Measurements from ENCODE around the gene TMEM255B. TPM values are rescaled to one million over a fixed set of nuclear protein-coding genes. Genes with fewer than 3 reads are reported as not detected.

Gene TMEM255B
- total and polyA plus RNA-seq, 9 donors, result 0.60 to 18.6 (median 7.9) TPM

GRCh38 chr13:113770937-113771336 is 11.9 kb downstream of the TMEM255B start:
- WGBS, 3 donors, result 89 to 95% (median 92%) methylated on average over 5 of the region's 5 CpGs
- peak in 1 of 5 donors; percentile 3 for DNase-seq
- Histone ChIP-seq H3K4me1 (ENCODE audit: insufficient read depth) (no peaks in the 10 kb centered on the region), H3K36me3 (no peaks in the 10 kb centered on the region), H3K4me3 (no peak overlapping the region), H3K27ac (no peak overlapping the region), H3K9me3 (no peaks in the 10 kb centered on the region), H3K27me3 (no peaks in the 10 kb centered on the region)
- intact Hi-C loops (cut with DNase I), result no loop called here
- TF ChIP-seq CTCF (IDR thresholded peaks at IDR 0.05) (no peak), POLR2A (IDR thresholded peaks at IDR 0.05) (no peak), EP300 (IDR thresholded peaks at IDR 0.05) (no peak)

GRCh38 chr13:113771709-113772331 is 12.8 kb downstream of the TMEM255B start:
- DNase-seq, result no peak
- TF ChIP-seq POLR2A (IDR thresholded peaks at IDR 0.05), result no peak
- no peak for TF ChIP-seq CTCF (IDR thresholded peaks at IDR 0.05)
- TF ChIP-seq EP300 (IDR thresholded peaks at IDR 0.05), result no peak
- Histone ChIP-seq H3K27ac (no peak overlapping the region), H3K9me3 (no peaks in the 10 kb centered on the region), H3K36me3 (no peaks in the 10 kb centered on the region), H3K4me1 (ENCODE audit: insufficient read depth) (no peaks in the 10 kb centered on the region), H3K27me3 (no peaks in the 10 kb centered on the region), H3K4me3 (no peak overlapping the region)
- WGBS, 3 donors, result 68 to 80% (median 77%) methylated on average over 4 of the region's 4 CpGs
- intact Hi-C loops (cut with DNase I), result no loop called here

- no peak overlapping the region for H3K4me3 ChIP-seq
- H3K9me3 ChIP-seq, result no peaks in the 10 kb centered on the region
- WGBS, 3 donors, result 76 to 85% (median 82%) methylated on average over 9 of the region's 9 CpGs
- no peaks in the 10 kb centered on the region for H3K27me3 ChIP-seq
- H3K27ac ChIP-seq, result no peak overlapping the region
- intact Hi-C loops (cut with DNase I), result no loop called here
- no peaks in the 10 kb centered on the region for H3K36me3 ChIP-seq
- no peaks in the 10 kb centered on the region for H3K4me1 ChIP-seq (ENCODE audit: insufficient read depth)
- DNase-seq, result peak in 1 of 5 donors; percentile 11
- TF ChIP-seq CTCF (IDR thresholded peaks at IDR 0.05), result no peak
- TF ChIP-seq EP300 (IDR thresholded peaks at IDR 0.05), result no peak
- TF ChIP-seq POLR2A (IDR thresholded peaks at IDR 0.05), result no peak
These were observed 15.4 kb downstream of the TMEM255B start for GRCh38 chr13:113774177-113775107.

- TF ChIP-seq CTCF (IDR thresholded peaks at IDR 0.05), result no peak
- TF ChIP-seq EP300 (IDR thresholded peaks at IDR 0.05), result no peak
- TF ChIP-seq POLR2A (IDR thresholded peaks at IDR 0.05), result no peak
- peak in 1 of 5 donors; percentile 29 for DNase-seq
- Histone ChIP-seq H3K9me3 (no peaks in the 10 kb centered on the region), H3K36me3 (no peaks in the 10 kb centered on the region), H3K4me1 (ENCODE audit: insufficient read depth) (no peaks in the 10 kb centered on the region), H3K27me3 (no peaks in the 10 kb centered on the region), H3K4me3 (no peak overlapping the region), H3K27ac (no peak overlapping the region)
- intact Hi-C loops (cut with DNase I), result no loop called here
- WGBS, 3 donors, result 87 to 88% (median 87%) methylated on average over 26 to 28 of the region's 28 CpGs
These were observed 16.6 kb downstream of the TMEM255B start for GRCh38 chr13:113775451-113776145.
